Osteoblast (primary cell): Measurements from ENCODE around the gene HSD11B1. TPM values are rescaled to one million over a fixed set of nuclear protein-coding genes. Genes with fewer than 3 reads are reported as not detected.
A peak's percentile ranks its signal among the peaks of the same experiment; 100 is the strongest.

ENCODE experiments used
- DNase-seq: peaks from one replicate; pipeline ENCODE4 v3.0.0; 2011; ENCODE audit warnings: low spot score, mixed read lengths; ENCODE audit not compliant: insufficient read length; ENCODE audit errors: missing footprints
- H2AFZ ChIP-seq: 2 replicates; pipeline ENCODE4 v1.6.0; 2011; ENCODE audit warnings: mild to moderate bottlenecking, low read length
- H3K27ac ChIP-seq: 2 replicates; pipeline ENCODE4 v1.5.1; 2011; ENCODE audit warnings: mild to moderate bottlenecking, low read depth, low read length, moderate library complexity
- H3K27me3 ChIP-seq: 2 replicates; pipeline ENCODE4 v1.6.0; 2012; ENCODE audit warnings: mild to moderate bottlenecking, control low read depth, inconsistent platforms, low read length, moderate library complexity; ENCODE audit not compliant: insufficient read depth
- H3K36me3 ChIP-seq: 2 replicates; pipeline ENCODE4 v1.5.1; 2011; ENCODE audit warnings: mild to moderate bottlenecking, low read length, control low read depth, moderate library complexity; ENCODE audit not compliant: insufficient read depth
- H3K4me1 ChIP-seq: 2 replicates; pipeline ENCODE4 v1.5.1; 2011; ENCODE audit warnings: mild to moderate bottlenecking, low read length, control low read depth, moderate library complexity; ENCODE audit not compliant: insufficient read depth
- H3K4me2 ChIP-seq: 2 replicates; pipeline ENCODE4 v1.6.0; 2011; ENCODE audit warnings: mild to moderate bottlenecking, low read length; ENCODE audit not compliant: insufficient read depth
- H3K4me3 ChIP-seq: fragments of 200-600 bp; sonication (generic); 3 replicates; pipeline ENCODE4 v1.5.1; 2012; ENCODE audit warnings: mild to moderate bottlenecking, low read length, inconsistent platforms; ENCODE audit not compliant: insufficient read depth
- H3K79me2 ChIP-seq: 2 replicates; pipeline ENCODE4 v1.6.0; 2012; ENCODE audit warnings: mild to moderate bottlenecking, low read length, control low read depth, inconsistent platforms; ENCODE audit not compliant: insufficient read depth
- H3K9me3 ChIP-seq: 2 replicates; pipeline ENCODE4 v1.5.1; 2011; ENCODE audit warnings: low read depth, low read length, control low read depth
- H4K20me1 ChIP-seq: 2 replicates; pipeline ENCODE4 v1.6.0; 2012; ENCODE audit warnings: mild to moderate bottlenecking, low read length, control low read depth; ENCODE audit not compliant: insufficient read depth
- CTCF ChIP-seq: IDR thresholded peaks from 2 replicates; pipeline ENCODE4 v1.5.1; 2011; ENCODE audit warnings: mild to moderate bottlenecking, low read depth, low read length, moderate library complexity; ENCODE audit errors: extremely low read depth
- total RNA-seq: library from RNA; depleted of rRNA; stranded (reverse); fragments of >200 nt; gene quantifications from 2 replicates; pipeline ENCODE4 v1.2.3, GENCODE V29; 2012

Gene HSD11B1
- total RNA-seq, 1 donor, result 1.8 TPM

- Histone ChIP-seq H3K36me3 (no peaks in the 10 kb centered on the region), H2AFZ (no peak overlapping the region), H3K27me3 (no peaks in the 10 kb centered on the region), H3K9me3 (no peaks in the 10 kb centered on the region), H3K4me3 (no peak overlapping the region), H3K79me2 (no peaks in the 10 kb centered on the region), H3K27ac (no peak overlapping the region), H3K4me1 (peaks cover 6% of the 10 kb centered on the region), H4K20me1 (no peaks in the 10 kb centered on the region), H3K4me2 (no peak overlapping the region)
- TF ChIP-seq CTCF, result no peak
- no peak for DNase-seq
Measured at GRCh38 chr1:209749670-209750323, 45.2 kb downstream of the HSD11B1 start.

GRCh38 chr1:209751627-209752231, 47.1 kb downstream of the HSD11B1 start:
- Histone ChIP-seq H3K4me2 (no peak overlapping the region), H3K4me3 (no peak overlapping the region), H3K27me3 (no peaks in the 10 kb centered on the region), H2AFZ (peak overlapping the region; percentile 25), H3K4me1 (peaks cover 6% of the 10 kb centered on the region), H3K27ac (no peak overlapping the region), H3K9me3 (no peaks in the 10 kb centered on the region), H3K79me2 (no peaks in the 10 kb centered on the region), H4K20me1 (no peaks in the 10 kb centered on the region), H3K36me3 (no peaks in the 10 kb centered on the region)
- DNase-seq, result no peak
- no peak for TF ChIP-seq CTCF

GRCh38 chr1:209752890-209753289, 48.2 kb downstream of the HSD11B1 start:
- TF ChIP-seq CTCF, result no peak
- H3K27me3 ChIP-seq, result no peaks in the 10 kb centered on the region
- peak; percentile 30 for DNase-seq
- H3K27ac ChIP-seq, result no peak overlapping the region
- H3K79me2 ChIP-seq, result no peaks in the 10 kb centered on the region
- no peaks in the 10 kb centered on the region for H3K36me3 ChIP-seq
- no peak overlapping the region for H3K4me2 ChIP-seq
- no peaks in the 10 kb centered on the region for H3K4me1 ChIP-seq
- H4K20me1 ChIP-seq, result no peaks in the 10 kb centered on the region
- no peak overlapping the region for H2AFZ ChIP-seq
- H3K4me3 ChIP-seq, result no peak overlapping the region
- H3K9me3 ChIP-seq, result no peaks in the 10 kb centered on the region

DNA sequence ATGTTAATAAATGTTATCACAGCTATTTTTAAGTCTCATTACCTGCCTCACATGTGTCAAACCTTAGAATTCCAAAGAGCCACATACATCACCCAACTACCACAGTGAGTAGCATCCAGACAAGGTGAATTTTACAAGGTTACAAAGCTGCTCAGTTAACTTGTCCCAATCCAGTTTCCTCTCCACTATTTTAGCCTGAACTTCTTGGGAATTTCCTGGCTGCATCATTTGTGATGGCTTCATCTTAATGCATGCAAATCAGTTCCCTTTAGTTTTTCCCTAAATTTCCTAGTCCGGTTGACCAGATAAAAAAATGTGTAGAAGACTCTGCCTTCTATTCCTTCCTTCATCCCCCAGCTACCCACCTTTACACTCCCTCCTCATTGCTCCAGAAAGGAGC, 50.6 kb downstream of the HSD11B1 start:
- H3K27ac ChIP-seq, result no peak overlapping the region
- H3K36me3 ChIP-seq, result no peaks in the 10 kb centered on the region
- no peaks in the 10 kb centered on the region for H3K79me2 ChIP-seq

More for the DNA sequence above, 50.6 kb downstream of the HSD11B1 start:
- no peak for TF ChIP-seq CTCF
- Histone ChIP-seq H3K4me1 (no peaks in the 10 kb centered on the region), H3K9me3 (no peaks in the 10 kb centered on the region), H4K20me1 (no peaks in the 10 kb centered on the region), H3K4me2 (no peak overlapping the region), H2AFZ (no peak overlapping the region), H3K4me3 (no peak overlapping the region), H3K27me3 (no peaks in the 10 kb centered on the region)
- DNase-seq, result peak; percentile 64
